Fibroblast of gingiva (primary cell): ENCODE data around the gene TALDO1.

Experiments used
- DNase-seq: peaks from one replicate; pipeline ENCODE4 v3.0.0-alpha.2; 2011; ENCODE audit warnings: low read depth

TALDO1 gene

GRCh38 chr11:799641-800316 is 52.5 kb downstream of the TALDO1 start:
- DNase-seq, result no peak

- no peak for DNase-seq
Observed at GRCh38 chr11:800473-800872, 53.2 kb downstream of the TALDO1 start.

GRCh38 chr11:801097-801780 is 54.0 kb downstream of the TALDO1 start:
- DNase-seq, result no peak

GRCh38 chr11:802018-802617 is 54.9 kb downstream of the TALDO1 start:
- DNase-seq, result no peak

- DNase-seq, result no peak
Observed at GRCh38 chr11:802693-803466, 55.6 kb downstream of the TALDO1 start.

GRCh38 chr11:803467-803742 is 56.1 kb downstream of the TALDO1 start:
- no peak for DNase-seq

GRCh38 chr11:803770-804598 is 56.7 kb downstream of the TALDO1 start:
- no peak for DNase-seq

- no peak for DNase-seq
Observed at GRCh38 chr11:804599-804964, 57.3 kb downstream of the TALDO1 start.

GRCh38 chr11:808427-809286 is 61.4 kb downstream of the TALDO1 start:
- peak; percentile 86 for DNase-seq

- DNase-seq, result peak; percentile 98
Observed at GRCh38 chr11:809287-810039, 62.2 kb downstream of the TALDO1 start, which contains the start of gene RPLP2. Gene RPLP2, plus strand, starts transcription at chr11:809967. Its CDS starts 268 bp downstream, at chr11:810235.

- DNase-seq, result no peak
Observed at GRCh38 chr11:810040-810567, 62.8 kb downstream of the TALDO1 start.

GRCh38 chr11:811446-812245 is 64.4 kb downstream of the TALDO1 start:
- DNase-seq, result peak; percentile 29

- no peak for DNase-seq
Observed at GRCh38 chr11:812390-812789, 65.1 kb downstream of the TALDO1 start.

GRCh38 chr11:813072-813455 is 65.8 kb downstream of the TALDO1 start:
- no peak for DNase-seq

GRCh38 chr11:813456-814096 is 66.3 kb downstream of the TALDO1 start:
- DNase-seq, result no peak
